ENCODE results near the gene SPACA9.

Gene SPACA9

GRCh38 chr9:132894862-132895835, 16.5 kb downstream of the SPACA9 start:
- peak; percentile 34 for DNase-seq

GRCh38 chr9:132896264-132896663, 17.6 kb downstream of the SPACA9 start:
- no peak for DNase-seq

- no peak for DNase-seq
These were observed 18.2 kb downstream of the SPACA9 start for GRCh38 chr9:132896906-132897305.

GRCh38 chr9:132898051-132898450, 19.4 kb downstream of the SPACA9 start:
- no peak for DNase-seq

GRCh38 chr9:132901858-132902831, 23.4 kb downstream of the SPACA9 start:
- DNase-seq: peak; percentile 46

- DNase-seq: no peak
These were observed 25.1 kb downstream of the SPACA9 start for GRCh38 chr9:132903574-132904492.

GRCh38 chr9:132905726-132906125, 27.0 kb downstream of the SPACA9 start:
- DNase-seq: no peak

GRCh38 chr9:132908635-132909034, 29.9 kb downstream of the SPACA9 start:
- no peak for DNase-seq

GRCh38 chr9:132909311-132909710, 30.6 kb downstream of the SPACA9 start:
- DNase-seq: no peak

- DNase-seq: no peak
These were observed 31.7 kb downstream of the SPACA9 start for GRCh38 chr9:132910376-132910775.

GRCh38 chr9:132912131-132912530, 33.4 kb downstream of the SPACA9 start:
- no peak for DNase-seq

GRCh38 chr9:132914924-132915323, 36.2 kb downstream of the SPACA9 start:
- DNase-seq: no peak

GRCh38 chr9:132919614-132920268, 41.0 kb downstream of the SPACA9 start:
- no peak for DNase-seq

GRCh38 chr9:132923346-132923902, 44.7 kb downstream of the SPACA9 start:
- no peak for DNase-seq

GRCh38 chr9:132927704-132928103, 49.0 kb downstream of the SPACA9 start:
- no peak for DNase-seq

GRCh38 chr9:132931178-132931735, 52.6 kb downstream of the SPACA9 start:
- DNase-seq: no peak

GRCh38 chr9:132935026-132935425, 56.3 kb downstream of the SPACA9 start:
- no peak for DNase-seq

GRCh38 chr9:132937463-132937901, 58.8 kb downstream of the SPACA9 start:
- DNase-seq: no peak

GRCh38 chr9:132939169-132939568, 60.5 kb downstream of the SPACA9 start:
- no peak for DNase-seq

All from DMS153 (cell line).